Lung (tissue), 12 donors: ENCODE data around the gene ZNF521. TPM values are rescaled to one million over a fixed set of nuclear protein-coding genes. Genes with fewer than 3 reads are reported as not detected.

Source experiments
- ATAC-seq: fragments of 200-7000 bp; cut with Tn5 transposase; one replicate; pipeline ENCODE4 v1.9.1; 2020; ENCODE audit warnings: moderate number of reproducible peaks; ENCODE audit not compliant: insufficient read depth, low FRiP score
- DNase-seq, 3 donors: peaks; one replicate each; pipeline ENCODE4 v3.0.0-alpha.2; 2013 to 2017
- H3K27ac ChIP-seq, 2 donors: one replicate each; pipeline ENCODE4 v1.5.1; 2013; ENCODE audit warnings: mild to moderate bottlenecking in 2 of 2, moderate library complexity in 2 of 2, control low read depth in 1 of 2, inconsistent platforms in 1 of 2, low read depth in 1 of 2, low read length in 1 of 2
- H3K27me3 ChIP-seq, 3 donors: one replicate each; pipeline ENCODE4 v1.5.1; 2013; ENCODE audit warnings: low read length in 2 of 3; ENCODE audit not compliant: control insufficient read depth in 3 of 3, insufficient read depth in 3 of 3
- H3K36me3 ChIP-seq, 4 donors: one replicate each; pipeline ENCODE4 v1.5.1; 2013; ENCODE audit warnings: low read length in 4 of 4, mild to moderate bottlenecking in 1 of 4, moderate library complexity in 1 of 4; ENCODE audit not compliant: control insufficient read depth in 4 of 4, insufficient read depth in 4 of 4
- H3K4me1 ChIP-seq, 5 donors: one replicate each; pipeline ENCODE4 v1.5.1; 2013; ENCODE audit warnings: low read length in 5 of 5, mild to moderate bottlenecking in 2 of 5, moderate library complexity in 1 of 5; ENCODE audit not compliant: control insufficient read depth in 5 of 5, insufficient read depth in 5 of 5
- H3K4me3 ChIP-seq: one replicate; pipeline ENCODE4 v1.5.1; 2013; ENCODE audit warnings: mild to moderate bottlenecking, control low read depth, moderate library complexity
- H3K9ac ChIP-seq, 2 donors: one replicate each; pipeline ENCODE4 v1.5.1; 2013; ENCODE audit warnings: low read length in 2 of 2, control low read depth in 1 of 2; ENCODE audit not compliant: insufficient read depth in 1 of 2
- H3K9me3 ChIP-seq, 4 donors: one replicate each; pipeline ENCODE4 v1.5.1; 2013; ENCODE audit warnings: low read length in 3 of 4, mild to moderate bottlenecking in 1 of 4, moderate library complexity in 1 of 4; ENCODE audit not compliant: control insufficient read depth in 4 of 4, insufficient read depth in 3 of 4
- WGBS, 2 donors: extraction: QIAGEN DNeasy Blood & Tissue Kit; methylation state at CpG; one replicate each; pipeline ENCODE4 v1.1.7; 2013; 5-methylcytosine and 5-hydroxymethylcytosine counted together
- polyA plus RNA-seq, 2 donors: library from polyadenylated mRNA; stranded (reverse); fragments of 200-250 nt; gene quantifications; one replicate each; pipeline ENCODE4 v1.2.1, GENCODE V29; 2013
- total RNA-seq, 2 donors: library from RNA; depleted of rRNA in 1 of 2; stranded (reverse); fragments of >200 nt in 1 of 2; gene quantifications; one replicate each; pipeline ENCODE4 v1.2.1, GENCODE V29; 2014 to 2021
- TF ChIP-seq, protein P1 (sequence below): IDR thresholded peaks from 2 replicates; pipeline ENCODE4 v1.5.1; 2012; ENCODE audit warnings: mild to moderate bottlenecking; ENCODE audit errors: control extremely low read depth, extremely low read depth
- donor health status: control.
- donor health status: control.
- donor health status: Bipolar disorder and iron deficiency.
- donor health status: healthy.
- donor health status: DM: yes; HTN: yes; CAD: no.

ZNF521 gene
- total and polyA plus RNA-seq, 4 donors = 1.5 to 48.8 (median 10.7) TPM

DNA sequence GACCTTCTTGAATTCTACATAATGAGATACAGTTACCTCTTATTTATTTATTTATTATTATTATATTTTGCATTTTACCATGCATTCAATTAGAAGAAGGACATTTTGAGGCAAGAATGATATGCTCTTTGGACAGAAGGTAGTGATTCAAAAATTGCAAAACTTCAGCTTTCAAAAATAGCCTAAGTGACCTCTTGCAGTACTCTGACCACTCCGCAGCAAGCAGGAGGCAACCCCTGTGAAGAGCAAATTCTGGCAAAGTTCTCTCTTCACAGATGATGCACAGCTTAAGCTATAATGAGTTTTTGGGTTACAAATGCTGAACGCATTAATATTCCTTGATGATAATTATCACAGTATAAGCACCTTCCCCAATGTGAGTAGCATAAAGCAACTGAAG lies 170.0 kb downstream of the ZNF521 start:
- TF ChIP-seq, protein P1, sequence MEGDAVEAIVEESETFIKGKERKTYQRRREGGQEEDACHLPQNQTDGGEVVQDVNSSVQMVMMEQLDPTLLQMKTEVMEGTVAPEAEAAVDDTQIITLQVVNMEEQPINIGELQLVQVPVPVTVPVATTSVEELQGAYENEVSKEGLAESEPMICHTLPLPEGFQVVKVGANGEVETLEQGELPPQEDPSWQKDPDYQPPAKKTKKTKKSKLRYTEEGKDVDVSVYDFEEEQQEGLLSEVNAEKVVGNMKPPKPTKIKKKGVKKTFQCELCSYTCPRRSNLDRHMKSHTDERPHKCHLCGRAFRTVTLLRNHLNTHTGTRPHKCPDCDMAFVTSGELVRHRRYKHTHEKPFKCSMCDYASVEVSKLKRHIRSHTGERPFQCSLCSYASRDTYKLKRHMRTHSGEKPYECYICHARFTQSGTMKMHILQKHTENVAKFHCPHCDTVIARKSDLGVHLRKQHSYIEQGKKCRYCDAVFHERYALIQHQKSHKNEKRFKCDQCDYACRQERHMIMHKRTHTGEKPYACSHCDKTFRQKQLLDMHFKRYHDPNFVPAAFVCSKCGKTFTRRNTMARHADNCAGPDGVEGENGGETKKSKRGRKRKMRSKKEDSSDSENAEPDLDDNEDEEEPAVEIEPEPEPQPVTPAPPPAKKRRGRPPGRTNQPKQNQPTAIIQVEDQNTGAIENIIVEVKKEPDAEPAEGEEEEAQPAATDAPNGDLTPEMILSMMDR = no peak
- Histone ChIP-seq H3K9ac (no peak overlapping the region), H3K36me3 (peaks cover 0 to 2% (median 0%) of the 10 kb centered on the region in 4 donors), H3K9me3 (no peaks in the 10 kb centered on the region), H3K4me3 (no peak overlapping the region), H3K4me1 (peaks cover 0 to 18% (median 5%) of the 10 kb centered on the region in 5 donors), H3K27ac (no peak overlapping the region), H3K27me3 (no peaks in the 10 kb centered on the region)
- DNase-seq (no peak), ATAC-seq (no peak)
- WGBS, 2 donors = 97 to 98% methylated on average over 2 of the region's 2 CpGs

DNA sequence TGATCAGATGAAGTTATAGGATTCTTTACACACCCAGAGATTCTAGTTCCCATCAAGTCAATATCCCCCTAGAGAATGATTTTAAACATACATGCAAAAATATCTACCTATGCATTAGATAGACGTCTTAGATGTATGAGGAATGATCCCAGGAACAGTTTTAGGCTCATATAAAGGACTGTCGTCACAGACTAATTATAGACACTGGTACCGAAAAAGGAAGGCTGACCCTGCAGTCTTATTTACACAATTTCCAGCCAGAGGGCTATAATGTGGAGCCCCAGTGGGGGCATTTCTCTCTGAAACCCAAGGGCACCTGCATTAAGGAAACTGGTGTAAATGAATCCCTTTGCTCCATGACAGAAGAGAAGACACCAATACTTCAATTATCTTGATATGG lies 170.4 kb downstream of the ZNF521 start:
- Histone ChIP-seq H3K9me3 (no peaks in the 10 kb centered on the region), H3K4me1 (peaks cover 0 to 14% (median 5%) of the 10 kb centered on the region in 5 donors), H3K27me3 (no peaks in the 10 kb centered on the region), H3K27ac (no peak overlapping the region), H3K36me3 (peaks cover 0 to 2% (median 0%) of the 10 kb centered on the region in 4 donors), H3K4me3 (no peak overlapping the region), H3K9ac (no peak overlapping the region)
- TF ChIP-seq, protein P1 = no peak
- DNase-seq = no peak
- 76 to 85% methylated on average over 3 of the region's 3 CpGs for WGBS, 2 donors
- ATAC-seq = no peak

DNA sequence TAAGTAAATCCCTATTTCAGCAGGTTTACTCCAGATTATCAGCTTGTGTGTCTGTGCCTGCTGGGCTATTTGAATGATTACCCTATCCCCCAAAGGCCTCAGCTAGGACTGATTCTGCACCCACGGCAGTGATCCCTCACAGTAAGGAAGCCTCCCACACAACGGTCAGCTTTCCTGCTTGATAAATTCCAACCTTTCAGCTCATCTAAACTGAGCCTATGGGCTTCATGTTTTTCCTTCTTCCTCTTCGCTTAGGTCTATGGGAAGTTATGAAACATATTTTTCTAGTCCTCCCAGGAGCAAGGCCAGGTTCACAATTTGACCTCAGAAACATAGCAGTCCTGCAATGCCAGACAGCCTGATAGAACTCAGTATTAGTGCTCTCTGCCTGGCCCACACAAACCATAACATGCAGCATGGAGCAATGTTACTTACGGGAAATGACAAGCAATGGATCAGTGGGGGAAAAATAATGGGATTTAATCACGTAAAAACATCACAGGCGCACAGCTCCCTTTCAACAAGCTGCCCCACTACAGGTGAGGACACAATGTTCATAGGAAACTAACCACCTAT lies 170.9 kb downstream of the ZNF521 start:
- Histone ChIP-seq H3K27me3 (no peaks in the 10 kb centered on the region), H3K9me3 (no peaks in the 10 kb centered on the region), H3K27ac (no peak overlapping the region), H3K9ac (no peak overlapping the region), H3K36me3 (peaks cover 0 to 2% (median 0%) of the 10 kb centered on the region in 4 donors), H3K4me3 (no peak overlapping the region), H3K4me1 (peaks cover 0 to 11% (median 5%) of the 10 kb centered on the region in 5 donors)
- WGBS, 2 donors = 76 to 83% methylated on average over 6 of the region's 6 CpGs
- TF ChIP-seq, protein P1 = no peak
- DNase-seq = no peak
- ATAC-seq = no peak

DNA sequence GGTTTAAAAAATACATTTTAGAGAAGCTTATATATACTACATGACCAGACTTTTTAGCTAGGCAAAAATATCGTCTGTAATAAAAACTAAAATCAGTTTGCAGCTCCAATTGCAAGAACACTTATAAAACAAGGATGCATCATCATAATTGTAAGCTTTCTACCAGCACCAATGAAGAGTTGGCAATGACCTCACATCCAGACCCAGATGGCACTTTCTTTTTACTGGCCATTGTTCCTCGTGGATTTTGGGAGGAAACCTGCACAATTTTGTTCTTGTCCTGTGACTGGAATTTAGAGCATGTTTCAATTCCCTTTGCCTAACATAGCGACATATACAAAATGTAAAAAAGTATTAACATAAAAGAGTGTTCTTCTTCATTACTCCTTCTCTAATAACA lies 174.3 kb downstream of the ZNF521 start:
- Histone ChIP-seq H3K27ac (no peak overlapping the region), H3K9ac (no peak overlapping the region), H3K4me3 (no peak overlapping the region), H3K27me3 (no peaks in the 10 kb centered on the region), H3K36me3 (peaks cover 0 to 2% (median 0%) of the 10 kb centered on the region in 4 donors), H3K9me3 (no peaks in the 10 kb centered on the region), H3K4me1 (peaks cover 0 to 11% (median 0%) of the 10 kb centered on the region in 5 donors)
- TF ChIP-seq, protein P1 = no peak
- DNase-seq = no peak
- 86% methylated on average over 3 of the region's 3 CpGs for WGBS, 2 donors
- ATAC-seq = no peak
